ENCODE measurements around the gene CLIC2.
"Not testable (repeated sequence)": the region's sequence is repeated elsewhere in the genome, so short reads cannot be mapped to it uniquely, and the experiment has no call there.

Gene CLIC2

DNA sequence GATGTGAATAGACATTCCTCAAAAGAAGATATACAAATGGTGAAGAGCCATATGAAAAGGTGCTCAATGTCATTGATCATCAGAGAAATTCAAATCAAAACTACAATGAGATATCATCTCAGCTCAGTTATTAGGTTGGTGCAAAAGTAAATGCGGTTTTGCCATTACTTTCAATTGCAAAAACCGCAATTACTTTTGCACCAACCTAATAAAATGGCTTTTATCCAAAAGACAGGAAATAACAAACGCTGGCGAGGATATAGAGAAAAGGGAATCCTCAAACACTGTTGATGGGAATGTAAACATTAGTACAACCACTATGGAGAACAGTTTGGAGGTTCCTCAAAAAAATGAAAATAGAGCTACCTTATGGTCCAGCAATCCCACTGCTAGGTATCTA, 5.1 kb downstream of the CLIC2 start:
- DNase-seq (ENCODE audit: low read depth), result no peak
- TF ChIP-seq, protein P1, sequence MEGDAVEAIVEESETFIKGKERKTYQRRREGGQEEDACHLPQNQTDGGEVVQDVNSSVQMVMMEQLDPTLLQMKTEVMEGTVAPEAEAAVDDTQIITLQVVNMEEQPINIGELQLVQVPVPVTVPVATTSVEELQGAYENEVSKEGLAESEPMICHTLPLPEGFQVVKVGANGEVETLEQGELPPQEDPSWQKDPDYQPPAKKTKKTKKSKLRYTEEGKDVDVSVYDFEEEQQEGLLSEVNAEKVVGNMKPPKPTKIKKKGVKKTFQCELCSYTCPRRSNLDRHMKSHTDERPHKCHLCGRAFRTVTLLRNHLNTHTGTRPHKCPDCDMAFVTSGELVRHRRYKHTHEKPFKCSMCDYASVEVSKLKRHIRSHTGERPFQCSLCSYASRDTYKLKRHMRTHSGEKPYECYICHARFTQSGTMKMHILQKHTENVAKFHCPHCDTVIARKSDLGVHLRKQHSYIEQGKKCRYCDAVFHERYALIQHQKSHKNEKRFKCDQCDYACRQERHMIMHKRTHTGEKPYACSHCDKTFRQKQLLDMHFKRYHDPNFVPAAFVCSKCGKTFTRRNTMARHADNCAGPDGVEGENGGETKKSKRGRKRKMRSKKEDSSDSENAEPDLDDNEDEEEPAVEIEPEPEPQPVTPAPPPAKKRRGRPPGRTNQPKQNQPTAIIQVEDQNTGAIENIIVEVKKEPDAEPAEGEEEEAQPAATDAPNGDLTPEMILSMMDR (conservative IDR thresholded peaks at IDR 0.05; ENCODE audit: low read depth, low read length), result no peak
- no peak overlapping the region for H3K4me3 ChIP-seq (ENCODE audit: low read length)

DNA sequence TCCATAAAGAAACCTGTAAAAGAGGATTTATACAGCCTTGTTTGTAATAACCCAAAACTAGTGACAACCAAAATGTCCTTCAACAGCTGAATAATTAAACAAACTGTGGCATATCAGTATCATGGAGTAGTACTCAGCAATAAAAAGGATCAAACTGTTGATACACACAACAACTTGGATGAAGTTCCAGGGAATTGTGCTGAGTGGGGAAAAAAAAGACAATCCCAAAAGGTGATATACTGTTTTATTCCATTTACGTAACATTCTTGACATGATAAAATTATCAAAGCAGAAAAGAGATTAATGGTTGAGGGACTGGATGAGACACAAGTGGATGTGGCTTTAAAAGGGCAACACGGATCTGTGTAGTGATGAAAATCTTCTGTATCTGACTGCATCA, 7.8 kb downstream of the CLIC2 start:
- no peak for DNase-seq (ENCODE audit: low read depth)
- TF ChIP-seq, protein P1 (conservative IDR thresholded peaks at IDR 0.05; ENCODE audit: low read depth, low read length), result no peak

DNA sequence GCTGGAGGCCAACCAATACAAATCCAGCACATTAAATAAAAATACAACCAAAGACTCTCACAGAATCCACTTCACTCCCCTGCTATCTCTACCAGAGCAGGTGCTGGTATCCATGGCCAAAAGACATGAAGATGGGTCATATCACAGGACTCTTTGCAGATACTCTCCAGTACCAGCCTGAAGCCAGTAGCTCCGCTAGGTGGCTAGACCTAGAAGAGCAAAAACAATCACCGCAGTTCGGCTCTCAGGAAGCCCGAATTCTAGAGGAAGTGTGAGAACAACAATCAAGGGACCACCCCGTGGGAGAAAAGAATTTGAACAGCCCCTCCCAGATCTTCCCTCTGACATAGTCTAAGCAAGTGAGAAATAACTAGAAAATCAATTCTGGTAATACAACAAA, 20.2 kb downstream of the CLIC2 start:
- H3K4me3 ChIP-seq (ENCODE audit: low read length), result no peak overlapping the region
- DNase-seq (ENCODE audit: low read depth), result no peak
- TF ChIP-seq, protein P1 (conservative IDR thresholded peaks at IDR 0.05; ENCODE audit: low read depth, low read length), result no peak

More for the DNA sequence above, 7.8 kb downstream of the CLIC2 start:
- no peak overlapping the region for H3K4me3 ChIP-seq (ENCODE audit: low read length)

DNA sequence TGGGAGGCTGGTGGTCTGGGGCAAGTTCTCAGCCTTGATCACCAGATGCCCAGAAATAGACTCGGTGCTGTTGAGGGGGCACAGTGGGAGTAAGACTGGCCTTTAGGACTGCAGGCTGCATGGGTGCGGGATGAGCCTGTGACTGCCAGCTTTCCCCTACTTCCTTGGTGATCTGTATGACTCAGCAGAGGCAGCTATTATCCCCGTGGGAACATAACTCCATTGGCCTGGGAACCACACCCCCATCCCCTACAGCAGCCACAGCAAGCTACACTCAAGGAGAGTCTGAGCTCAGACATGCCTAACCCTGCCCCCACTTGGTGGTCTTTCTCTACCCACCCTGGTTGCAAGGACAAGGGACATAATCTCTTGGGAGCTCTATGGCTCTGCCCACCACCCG, 20.6 kb downstream of the CLIC2 start:
- no peak overlapping the region for H3K4me3 ChIP-seq (ENCODE audit: low read length)
- TF ChIP-seq, protein P1 (conservative IDR thresholded peaks at IDR 0.05; ENCODE audit: low read depth, low read length), result no peak
- peak; percentile 11 for DNase-seq (ENCODE audit: low read depth)

DNA sequence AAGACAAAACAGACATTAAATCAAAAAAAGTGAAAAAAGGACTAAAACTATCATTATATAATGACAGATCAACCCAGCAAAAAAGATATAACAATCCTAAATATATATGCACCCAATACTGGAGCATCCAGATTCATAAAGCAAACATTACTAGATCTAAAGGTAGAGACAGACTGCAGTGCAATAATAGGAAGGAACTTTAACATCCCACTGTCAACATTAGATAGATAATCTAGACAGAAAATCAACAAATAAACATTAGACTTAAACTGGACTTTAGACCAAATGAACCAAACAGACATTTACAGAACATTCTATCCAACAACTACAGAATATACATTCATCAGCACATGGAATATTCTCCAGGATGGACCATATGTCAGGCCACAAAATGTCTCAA, 40.6 kb downstream of the CLIC2 start:
- DNase-seq (ENCODE audit: low read depth), result no peak
- H3K4me3 ChIP-seq (ENCODE audit: low read length), result no peak overlapping the region
- TF ChIP-seq, protein P1 (conservative IDR thresholded peaks at IDR 0.05; ENCODE audit: low read depth, low read length), result no peak

DNA sequence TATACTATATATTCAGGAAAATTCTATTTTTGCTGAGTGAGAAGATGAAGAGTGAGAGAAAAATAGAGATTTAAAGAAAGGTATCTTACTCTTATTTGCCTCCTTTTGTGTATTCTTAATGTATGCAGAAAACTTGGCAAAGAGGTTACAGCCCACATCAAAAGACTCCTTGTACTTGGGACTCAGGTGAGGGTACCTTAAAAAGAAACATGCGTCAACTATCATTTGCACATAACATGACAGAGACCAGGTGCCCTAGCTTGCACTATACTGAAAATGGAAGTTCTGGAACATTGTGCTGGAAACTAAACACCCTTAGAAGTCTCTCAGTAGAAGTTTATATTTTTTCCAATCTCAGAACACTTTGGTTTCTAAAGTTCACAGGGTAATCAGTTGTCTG, 54.5 kb downstream of the CLIC2 start:
- H3K4me3 ChIP-seq (ENCODE audit: low read length), result no peak overlapping the region
- TF ChIP-seq, protein P1 (conservative IDR thresholded peaks at IDR 0.05; ENCODE audit: low read depth, low read length), result no peak
- DNase-seq (ENCODE audit: low read depth), result no peak

DNA sequence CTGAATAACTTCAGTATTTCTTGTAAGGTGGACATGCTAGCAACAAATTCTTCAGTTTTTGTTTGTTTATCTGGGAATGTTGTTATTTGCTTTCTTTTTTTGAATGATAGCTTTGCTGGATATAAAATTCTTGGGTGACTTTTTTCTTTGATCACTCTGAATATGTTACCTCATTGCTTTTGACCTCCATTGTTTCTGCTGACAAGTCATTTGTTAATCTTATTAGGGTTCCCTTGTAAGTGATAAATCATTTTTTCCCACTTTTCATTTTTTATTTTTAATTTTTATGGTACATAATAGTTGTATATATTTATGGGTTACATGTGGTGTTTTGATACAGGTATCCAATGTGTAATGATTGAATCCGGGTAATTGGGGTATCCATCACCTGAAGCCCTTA, 63.4 kb downstream of the CLIC2 start:
- no peak for DNase-seq (ENCODE audit: low read depth)
- no peak overlapping the region for H3K4me3 ChIP-seq (ENCODE audit: low read length)
- TF ChIP-seq, protein P1 (conservative IDR thresholded peaks at IDR 0.05; ENCODE audit: low read depth, low read length), result no peak

DNA sequence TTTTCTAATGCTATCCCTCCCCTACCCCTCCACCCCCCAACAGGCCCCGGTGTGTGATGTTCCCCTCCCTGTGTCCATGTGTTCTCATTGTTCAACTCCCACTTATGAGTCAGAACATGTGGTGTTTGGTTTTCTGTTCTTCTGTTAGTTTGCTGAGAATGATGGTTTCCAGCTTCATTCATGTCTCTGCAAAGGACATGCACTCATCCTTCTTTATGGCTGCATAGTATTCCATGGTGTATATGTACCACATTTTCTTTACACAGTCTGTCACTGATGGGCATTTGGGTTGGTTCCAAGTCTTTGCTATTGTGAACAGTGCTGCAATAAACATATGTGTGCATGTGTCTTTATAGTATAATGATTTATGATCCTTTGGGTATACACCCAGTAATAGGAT, 66.4 kb downstream of the CLIC2 start:
- not testable (repeated sequence) for DNase-seq (ENCODE audit: low read depth); H3K4me3 ChIP-seq (ENCODE audit: low read length)
